A673 (cell line): ENCODE data around the gene CEP170B. TPM values are rescaled to one million over a fixed set of nuclear protein-coding genes. Genes with fewer than 3 reads are reported as not detected.

Experiments
- BruUV-seq: library from RNA; stranded (reverse); fragments of 400-500 nt; replicated peaks from 2 replicates; lab custom pipeline; 2021; lab: Mats Ljungman, UMichigan
- CTCF ChIA-PET: fragments of 300-600 bp; sonication (Branson Sonifier 250); formaldehyde crosslinking; loops from one replicate; lab custom pipeline; 2022; ENCODE audit warnings: antibody characterized with exemption; lab: Charles Lee
- POLR2A ChIA-PET: fragments of 300-600 bp; sonication (Branson Sonifier 250); formaldehyde crosslinking; loops from one replicate; lab custom pipeline; 2022; ENCODE audit warnings: antibody characterized with exemption; ENCODE audit not compliant: low non-redundant PET; lab: Charles Lee
- DNase-seq: peaks from one replicate; pipeline ENCODE4 v3.0.0-alpha.2; 2015; ENCODE audit warnings: low spot score
- H3K27ac ChIP-seq: fragments of 200-600 bp; sonication (generic); 2 replicates; pipeline ENCODE4 v1.5.1; 2016; ENCODE audit warnings: mixed run types, low read depth, mild to moderate bottlenecking, mixed read lengths, antibody characterized with exemption, low read length; ENCODE audit not compliant: poor library complexity, severe bottlenecking
- H3K27me3 ChIP-seq: fragments of 200-600 bp; sonication (generic); replicated peaks from 2 replicates; pipeline ENCODE4 v1.6.1; 2017; ENCODE audit warnings: mixed run types, low read depth, mild to moderate bottlenecking, mixed read lengths, antibody characterized with exemption, low read length; ENCODE audit not compliant: insufficient read depth, poor library complexity
- H3K36me3 ChIP-seq: fragments of 200-600 bp; sonication (generic); 2 replicates; pipeline ENCODE4 v1.6.1; 2016; ENCODE audit warnings: mixed run types, mild to moderate bottlenecking, mixed read lengths, antibody characterized with exemption, low read length; ENCODE audit not compliant: insufficient read depth, poor library complexity, severe bottlenecking
- H3K4me1 ChIP-seq: fragments of 200-600 bp; sonication (generic); 2 replicates; pipeline ENCODE4 v1.6.1; 2017; ENCODE audit warnings: mixed run types, mild to moderate bottlenecking, mixed read lengths, antibody characterized with exemption, low read length; ENCODE audit not compliant: insufficient read depth, poor library complexity, severe bottlenecking
- H3K4me3 ChIP-seq: fragments of 200-600 bp; sonication (generic); 2 replicates; pipeline ENCODE4 v1.5.1; 2016; ENCODE audit warnings: low read depth, mixed run types, mild to moderate bottlenecking, mixed read lengths, low read length; ENCODE audit not compliant: poor library complexity, severe bottlenecking
- H3K9me3 ChIP-seq: fragments of 200-600 bp; sonication (generic); 2 replicates; pipeline ENCODE4 v1.6.1; 2016; ENCODE audit warnings: mixed run types, low read depth, mild to moderate bottlenecking, mixed read lengths, antibody characterized with exemption, low read length; ENCODE audit not compliant: poor library complexity, severe bottlenecking
- EZH2 ChIP-seq: fragments of 200-600 bp; sonication (generic); IDR thresholded peaks from 2 replicates; pipeline ENCODE4 v1.6.1; 2017; ENCODE audit warnings: borderline replicate concordance, low read depth, mild to moderate bottlenecking, mixed read lengths, antibody characterized with exemption, low read length; ENCODE audit not compliant: poor library complexity, severe bottlenecking
- intact Hi-C: fragments of 100-400 bp; cut with micrococcal nuclease; formaldehyde crosslinking; loops from one replicate; pipeline ENCODE4 v1.10.0; 2022; ENCODE audit not compliant: unreplicated experiment
- total RNA-seq: library from RNA; stranded (reverse); gene quantifications from 2 replicates; pipeline ENCODE4 v1.2.3, GENCODE V29; 2021
- TF ChIP-seq, protein P1 (sequence below): fragments of 300-800, 200-600 bp; sonication (generic); conservative IDR thresholded peaks from 2 replicates; pipeline ENCODE4 v1.5.1; 2017; ENCODE audit warnings: low read depth, mild to moderate bottlenecking, antibody characterized with exemption, low read length, moderate library complexity, mixed read lengths

The CEP170B gene
- total RNA-seq, 1 experiment from 2014 or later, result 20.8 TPM

DNA sequence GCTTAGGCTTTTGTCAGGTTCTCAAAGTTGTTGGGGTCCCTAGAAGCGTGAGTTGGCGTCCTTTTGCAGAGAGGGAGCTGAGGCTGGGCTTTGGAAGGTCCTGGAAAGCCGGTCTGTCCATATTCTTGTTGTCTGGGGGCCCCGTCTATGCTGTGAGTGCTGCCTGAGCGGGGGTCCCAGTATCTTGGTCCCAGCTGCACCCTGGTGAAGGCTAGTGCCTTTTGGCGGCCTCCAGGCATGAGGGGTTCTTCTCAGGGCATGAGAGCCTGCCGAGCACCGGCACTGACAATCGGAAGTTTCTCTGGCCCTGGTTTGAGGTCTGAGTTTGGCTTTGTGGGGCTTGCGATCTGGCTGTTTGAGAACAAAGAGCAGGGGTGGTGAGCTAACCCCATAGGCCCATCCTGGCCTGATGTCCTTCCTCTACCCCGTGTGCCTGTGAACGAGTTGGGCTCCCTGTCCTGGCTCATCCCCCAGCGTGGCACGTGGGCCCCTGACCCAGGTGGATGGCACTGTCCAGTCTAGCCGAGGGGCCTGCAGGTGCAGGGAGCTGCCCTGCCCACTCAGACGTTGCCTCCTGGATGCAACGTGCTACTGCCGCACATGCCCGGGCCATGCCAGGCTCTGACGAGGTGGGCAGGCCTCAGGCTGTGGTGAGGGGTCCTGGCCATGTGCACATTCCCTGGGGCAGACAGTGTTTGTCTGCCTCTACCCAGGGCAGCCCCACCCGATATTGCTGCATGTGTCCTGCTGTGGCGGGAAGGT is 3.9 kb downstream of the CEP170B start:
- Histone ChIP-seq H3K27me3 (peaks cover 8% of the 10 kb centered on the region), H3K4me1 (peaks cover 6% of the 10 kb centered on the region), H3K36me3 (no peaks in the 10 kb centered on the region), H3K27ac (no peak overlapping the region), H3K4me3 (no peak overlapping the region), H3K9me3 (no peaks in the 10 kb centered on the region)
- DNase-seq, result no peak
- TF ChIP-seq, protein P1, sequence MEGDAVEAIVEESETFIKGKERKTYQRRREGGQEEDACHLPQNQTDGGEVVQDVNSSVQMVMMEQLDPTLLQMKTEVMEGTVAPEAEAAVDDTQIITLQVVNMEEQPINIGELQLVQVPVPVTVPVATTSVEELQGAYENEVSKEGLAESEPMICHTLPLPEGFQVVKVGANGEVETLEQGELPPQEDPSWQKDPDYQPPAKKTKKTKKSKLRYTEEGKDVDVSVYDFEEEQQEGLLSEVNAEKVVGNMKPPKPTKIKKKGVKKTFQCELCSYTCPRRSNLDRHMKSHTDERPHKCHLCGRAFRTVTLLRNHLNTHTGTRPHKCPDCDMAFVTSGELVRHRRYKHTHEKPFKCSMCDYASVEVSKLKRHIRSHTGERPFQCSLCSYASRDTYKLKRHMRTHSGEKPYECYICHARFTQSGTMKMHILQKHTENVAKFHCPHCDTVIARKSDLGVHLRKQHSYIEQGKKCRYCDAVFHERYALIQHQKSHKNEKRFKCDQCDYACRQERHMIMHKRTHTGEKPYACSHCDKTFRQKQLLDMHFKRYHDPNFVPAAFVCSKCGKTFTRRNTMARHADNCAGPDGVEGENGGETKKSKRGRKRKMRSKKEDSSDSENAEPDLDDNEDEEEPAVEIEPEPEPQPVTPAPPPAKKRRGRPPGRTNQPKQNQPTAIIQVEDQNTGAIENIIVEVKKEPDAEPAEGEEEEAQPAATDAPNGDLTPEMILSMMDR, result no peak
- no TSS peak for BruUV-seq
- CTCF ChIA-PET, result no interaction called here
- intact Hi-C loops, result no loop called here
- POLR2A ChIA-PET, result no interaction called here

DNA sequence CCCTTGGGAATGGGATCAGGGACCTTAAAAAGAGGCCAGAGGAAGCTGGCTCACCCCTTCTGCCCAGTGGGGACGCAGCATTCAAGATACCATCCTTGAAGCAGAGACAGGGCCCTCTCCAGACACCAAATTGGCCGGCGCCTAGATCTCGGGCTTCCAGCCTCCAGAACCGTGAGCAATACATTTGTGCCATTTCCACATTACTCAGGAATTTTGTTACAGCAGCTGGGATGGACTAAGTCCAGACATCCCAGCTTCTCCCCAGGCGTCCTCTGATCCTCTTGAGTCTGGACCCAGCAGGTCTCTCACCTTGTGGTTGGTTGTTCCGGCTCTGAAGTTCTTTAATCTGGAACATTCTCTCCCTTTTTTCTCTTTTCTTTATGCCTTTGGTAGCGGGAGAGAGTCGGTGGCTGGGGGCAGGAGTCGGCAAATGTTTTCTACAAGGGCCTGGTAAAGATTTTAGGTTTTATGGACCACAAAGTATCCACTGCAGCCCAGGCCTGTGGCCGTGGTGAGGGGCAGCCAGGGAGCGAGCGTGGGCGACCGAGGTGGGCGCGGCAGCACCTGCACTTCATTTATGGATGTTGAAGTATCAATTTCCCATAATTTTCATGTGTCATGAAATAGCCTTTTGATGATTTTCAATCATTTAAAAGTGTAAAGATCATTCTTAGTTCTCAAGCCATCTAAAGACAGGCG is 4.8 kb downstream of the CEP170B start:
- no peak overlapping the region for H3K4me3 ChIP-seq
- H3K27me3 ChIP-seq, result no peaks in the 10 kb centered on the region
- intact Hi-C loops, result no loop called here
- no TSS peak for BruUV-seq
- no peaks in the 10 kb centered on the region for H3K9me3 ChIP-seq
- ChIA-PET POLR2A (no interaction called here), CTCF (no interaction called here)
- DNase-seq, result no peak
- H3K36me3 ChIP-seq, result no peaks in the 10 kb centered on the region
- no peak overlapping the region for H3K27ac ChIP-seq
- TF ChIP-seq EZH2, result no peak
- TF ChIP-seq, protein P1, result no peak
- peaks cover under 1% of the 10 kb centered on the region for H3K4me1 ChIP-seq

DNA sequence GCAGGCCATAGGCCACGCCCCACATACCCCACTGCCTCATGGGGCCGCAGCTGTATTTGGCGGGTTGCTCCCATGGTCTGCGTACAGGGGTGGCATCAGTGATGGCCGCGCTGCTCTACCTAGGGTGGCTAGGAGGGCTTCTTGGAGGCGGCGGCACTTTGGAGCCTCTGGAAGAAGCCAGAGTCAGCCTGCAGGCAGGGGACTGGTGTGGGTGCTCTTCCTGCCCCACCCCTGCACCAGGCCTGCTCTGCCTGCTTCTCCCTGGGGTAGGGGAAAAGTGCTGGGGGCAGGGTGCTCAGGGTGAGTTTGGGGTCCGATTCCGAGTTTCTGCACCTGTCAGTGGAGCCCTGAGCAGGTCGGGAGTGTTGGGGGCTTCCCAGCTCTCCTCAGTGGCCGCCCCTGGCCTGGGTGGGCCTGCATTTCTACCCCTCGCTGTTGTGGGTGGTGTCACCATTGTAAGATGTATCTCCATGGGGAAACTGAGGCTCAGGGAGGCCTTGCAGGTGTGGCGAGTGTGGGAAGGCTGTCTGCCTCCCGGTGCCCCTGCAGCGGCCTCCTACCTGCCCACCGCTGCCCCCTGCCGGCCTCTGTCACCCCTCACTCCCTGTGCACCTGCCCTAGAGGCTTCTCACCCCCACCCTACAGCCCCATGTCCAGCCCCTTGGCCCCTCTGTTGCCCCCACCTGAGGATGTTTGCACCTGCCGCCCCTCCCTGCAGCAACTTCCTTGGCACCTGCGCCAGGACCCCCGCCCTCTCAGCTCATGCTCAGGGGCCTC is 5.5 kb downstream of the CEP170B start:
- H3K4me1 ChIP-seq, result no peaks in the 10 kb centered on the region
- CTCF ChIA-PET, result no interaction called here
- DNase-seq, result no peak
- POLR2A ChIA-PET, result no interaction called here
- no TSS peak for BruUV-seq
- H3K4me3 ChIP-seq, result no peak overlapping the region
- H3K27ac ChIP-seq, result no peak overlapping the region
- no peaks in the 10 kb centered on the region for H3K9me3 ChIP-seq
- H3K36me3 ChIP-seq, result no peaks in the 10 kb centered on the region
- TF ChIP-seq EZH2, result no peak
- TF ChIP-seq, protein P1, result peak; percentile 43; the same call in 1 of the 2 replicates
- intact Hi-C loops, result no loop called here
- no peaks in the 10 kb centered on the region for H3K27me3 ChIP-seq
